CD4-positive, CD25-positive, alpha-beta regulatory T cell (primary cell): ENCODE measurements around the gene CCNL2. TPM values are rescaled to one million over a fixed set of nuclear protein-coding genes. Genes with fewer than 3 reads are reported as not detected.
A peak's percentile ranks its signal among the peaks of the same experiment; 100 is the strongest.

ENCODE experiments used
- ATAC-seq, 2 donors: fragments of 150-1000 bp; cut with Tn5 transposase; one replicate each; pipeline ENCODE4 v1.10.0; 2021; ENCODE audit warnings: low read depth in 2 of 2, moderate number of reproducible peaks in 2 of 2, moderate library complexity in 1 of 2
- DNase-seq, 3 donors: peaks; one replicate each; pipeline versions ENCODE4 v3.0.0 to v3.0.0-alpha.2; 2012 to 2022; ENCODE audit warnings: mixed read lengths in 1 of 3
- H3K27ac ChIP-seq: one replicate; pipeline ENCODE4 v1.7.0; 2013; ENCODE audit warnings: mild to moderate bottlenecking, low read length; ENCODE audit not compliant: insufficient read depth, poor library complexity, severe bottlenecking
- H3K27me3 ChIP-seq: one replicate; pipeline ENCODE4 v1.7.0; 2013; ENCODE audit warnings: low read length; ENCODE audit not compliant: control insufficient read depth, insufficient read depth
- H3K36me3 ChIP-seq: one replicate; pipeline ENCODE4 v1.7.0; 2013; ENCODE audit warnings: mild to moderate bottlenecking, low read length, moderate library complexity; ENCODE audit not compliant: control insufficient read depth, insufficient read depth
- H3K4me1 ChIP-seq: 2 replicates; pipeline ENCODE4 v1.7.0; 2013; ENCODE audit warnings: mild to moderate bottlenecking, low read length; ENCODE audit not compliant: insufficient read depth, control insufficient read depth, poor library complexity, severe bottlenecking
- H3K4me3 ChIP-seq: one replicate; pipeline ENCODE4 v1.7.0; 2013; ENCODE audit warnings: low read depth, mild to moderate bottlenecking, low read length, moderate library complexity
- H3K9me3 ChIP-seq, 2 experiments: 1 replicate in 1 of 2; 2 replicates in 1 of 2; pipeline ENCODE4 v1.7.0; 2013; ENCODE audit warnings: low read length in 2 of 2, mild to moderate bottlenecking in 1 of 2, moderate library complexity in 1 of 2; ENCODE audit not compliant: control insufficient read depth in 2 of 2
- H3K27ac Mint-ChIP-seq, 3 donors: one replicate each; pipeline ENCODE4 v1.8.0; 2020 to 2022; ENCODE audit warnings: mild to moderate bottlenecking in 3 of 3, mixed read lengths in 3 of 3, moderate library complexity in 2 of 3
- H3K27me3 Mint-ChIP-seq: one replicate; pipeline ENCODE4 v1.8.0; 2022; ENCODE audit warnings: mild to moderate bottlenecking, mixed read lengths
- H3K36me3 Mint-ChIP-seq: one replicate; pipeline ENCODE4 v1.8.0; 2020; ENCODE audit warnings: mixed read lengths
- H3K4me1 Mint-ChIP-seq, 4 donors: one replicate each; pipeline ENCODE4 v1.8.0; 2020 to 2022; ENCODE audit warnings: mixed read lengths in 4 of 4, mild to moderate bottlenecking in 1 of 4
- H3K4me3 Mint-ChIP-seq, 4 donors: one replicate each; pipeline ENCODE4 v1.8.0; 2020 to 2022; ENCODE audit warnings: mild to moderate bottlenecking in 4 of 4, mixed read lengths in 4 of 4, moderate library complexity in 3 of 4
- H3K9me3 Mint-ChIP-seq, 7 donors: one replicate each; pipeline ENCODE4 v1.8.0; 2020 to 2022; ENCODE audit warnings: mixed read lengths in 7 of 7, mild to moderate bottlenecking in 3 of 7, moderate library complexity in 2 of 7
- polyA plus RNA-seq, 4 donors: library from polyadenylated mRNA; unstranded; fragments of 300-500 nt; fragmentation: Illumina TruSeq; gene quantifications; one replicate each; pipeline ENCODE4 v1.2.3, GENCODE V29; 2021
- total RNA-seq: library from RNA; stranded (reverse); gene quantifications from one replicate; pipeline ENCODE4 v1.2.3, GENCODE V29; 2022

Gene CCNL2
- total and polyA plus RNA-seq, 5 donors from 2014 or later = 17.6 to 287 (median 21.6) TPM

DNA sequence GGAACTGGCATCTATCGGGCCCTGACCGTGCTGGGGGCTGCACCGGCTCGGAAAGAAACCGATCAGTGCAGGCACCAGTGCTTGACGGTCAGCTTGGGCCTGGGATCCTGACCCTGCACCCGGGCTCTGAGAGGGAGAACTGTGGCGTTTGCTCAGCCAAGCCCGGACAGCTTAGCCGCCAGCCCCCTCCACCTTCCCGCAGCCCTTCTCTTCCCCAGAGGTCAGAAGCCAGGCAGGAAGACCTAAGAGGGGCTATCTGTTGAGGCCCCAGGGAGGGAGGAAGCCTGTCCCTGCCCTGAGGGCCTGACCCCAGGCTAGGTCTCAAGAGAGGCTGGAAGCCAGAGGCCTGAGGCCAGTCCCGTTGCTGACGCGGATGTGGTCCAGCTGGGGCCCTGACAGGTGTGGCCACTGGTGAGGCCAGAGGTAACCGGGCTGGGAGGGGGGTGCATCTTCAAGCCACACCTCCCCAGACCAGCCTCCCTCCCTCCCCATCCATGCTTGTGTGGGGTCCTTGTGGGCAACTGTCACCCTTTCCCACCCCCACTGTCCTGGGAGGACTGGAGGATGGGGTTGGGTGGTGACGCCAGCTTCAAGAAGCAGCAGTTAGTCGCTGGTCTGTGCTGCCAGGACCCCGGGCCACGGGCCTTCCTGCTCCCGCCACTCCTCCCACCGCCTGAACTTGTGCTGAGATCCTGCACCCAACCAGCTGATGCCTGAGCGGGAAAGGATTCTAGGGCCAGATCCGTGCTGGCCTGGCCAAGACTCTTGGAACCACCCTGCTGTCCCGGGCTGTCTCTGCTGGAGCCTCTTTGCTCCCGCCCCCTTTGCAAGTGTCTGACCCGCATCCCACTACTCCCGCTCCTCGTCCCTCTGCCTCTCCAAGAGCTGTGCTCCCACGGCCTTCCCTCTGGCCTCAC is 47.4 kb downstream of the CCNL2 start:
- H3K27me3 ChIP-seq = no peaks in the 10 kb centered on the region
- peaks cover 17% of the 10 kb centered on the region for H3K27me3 Mint-ChIP-seq
- H3K4me1 Mint-ChIP-seq = peaks cover 0 to 35% (median 2%) of the 10 kb centered on the region in 4 donors
- peak overlapping the region in 1 of 3 donors; percentile 92 for H3K27ac Mint-ChIP-seq
- peak overlapping the region; percentile 79 to 85 (median 84) for H3K4me3 Mint-ChIP-seq
- H3K4me3 ChIP-seq = no peak overlapping the region
- no peaks in the 10 kb centered on the region for H3K9me3 ChIP-seq
- ATAC-seq (no peak), DNase-seq (no peak)
- H3K9me3 Mint-ChIP-seq = no peaks in the 10 kb centered on the region
- H3K36me3 ChIP-seq = no peaks in the 10 kb centered on the region
- H3K36me3 Mint-ChIP-seq = no peaks in the 10 kb centered on the region
- H3K27ac ChIP-seq = no peak overlapping the region
- H3K4me1 ChIP-seq = peaks cover 37% of the 10 kb centered on the region

GRCh38 chr1:1349256-1350012 is 49.7 kb downstream of the CCNL2 start, which contains the start of gene DVL1:
Gene DVL1 (minus strand): TSS chr1:1349418. CDS start chr1:1349065, 353 bp downstream.
- Mint-ChIP-seq H3K27me3 (peaks cover 17% of the 10 kb centered on the region), H3K36me3 (no peaks in the 10 kb centered on the region), H3K4me1 (peaks cover 0 to 37% (median 3%) of the 10 kb centered on the region in 4 donors), H3K4me3 (peak within 1 kb of the TSS; percentile 76 to 80 (median 78)), H3K27ac (peak within 1 kb of the TSS in 2 of 3 donors; percentile 14 to 55), H3K9me3 (no peaks in the 10 kb centered on the region)
- ATAC-seq = peak; percentile 77 to 78
- Histone ChIP-seq H3K27me3 (no peaks in the 10 kb centered on the region), H3K4me1 (peaks cover 29% of the 10 kb centered on the region), H3K4me3 (no peak within 1 kb of the TSS), H3K9me3 (no peaks in the 10 kb centered on the region), H3K36me3 (no peaks in the 10 kb centered on the region), H3K27ac (peak within 1 kb of the TSS; percentile 69)
- DNase-seq = peak; percentile 61 to 75 (median 66)

DNA sequence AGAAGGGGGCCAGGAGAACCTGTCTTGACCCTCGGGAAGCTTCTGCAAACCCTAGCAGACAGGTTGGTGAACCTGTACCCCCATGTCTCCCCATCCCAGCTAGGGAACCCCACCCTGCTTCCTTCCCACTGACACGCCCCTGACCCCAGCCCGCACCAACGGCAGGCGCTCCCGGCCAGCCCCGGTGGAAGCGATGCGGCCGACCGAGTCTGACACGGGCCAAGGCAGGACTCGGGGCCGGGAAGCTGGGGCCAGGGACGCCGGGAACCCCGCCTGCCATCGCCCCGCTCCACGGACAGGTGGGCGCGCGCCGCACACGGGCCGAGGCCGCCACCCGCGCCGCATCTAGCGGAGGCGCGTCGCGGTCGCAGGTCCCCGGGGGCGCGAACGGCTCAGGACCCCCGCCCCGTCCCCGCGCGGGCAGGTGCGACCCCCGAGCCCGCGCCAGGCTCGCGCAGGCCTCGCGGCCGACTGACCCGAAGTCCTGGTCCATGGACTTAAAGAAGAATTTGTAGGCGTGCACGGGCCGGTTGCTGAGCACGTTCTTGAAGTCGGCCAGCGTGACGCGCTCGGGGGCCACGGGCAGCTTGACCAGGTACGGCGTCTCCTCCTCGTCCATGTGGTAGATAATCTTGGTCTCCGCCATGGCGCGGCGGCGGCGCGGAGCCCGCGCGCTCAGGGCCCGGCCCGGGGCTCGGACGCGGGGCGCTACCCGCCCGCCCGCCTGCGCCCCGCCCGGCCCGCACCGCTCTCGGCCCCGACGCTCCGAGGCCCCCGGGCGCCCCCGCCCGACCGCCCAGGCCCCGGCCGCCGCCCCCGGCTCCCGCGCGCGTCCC is 50.5 kb downstream of the CCNL2 start:
- Histone ChIP-seq H3K27me3 (no peaks in the 10 kb centered on the region), H3K4me1 (peaks cover 21% of the 10 kb centered on the region), H3K9me3 (no peaks in the 10 kb centered on the region), H3K4me3 (no peak overlapping the region), H3K27ac (no peak overlapping the region), H3K36me3 (no peaks in the 10 kb centered on the region)
- H3K27me3 Mint-ChIP-seq = peaks cover 17% of the 10 kb centered on the region
- peak overlapping the region; percentile 76 to 80 (median 78) for H3K4me3 Mint-ChIP-seq
- peaks cover 0 to 32% (median 3%) of the 10 kb centered on the region in 4 donors for H3K4me1 Mint-ChIP-seq
- H3K27ac Mint-ChIP-seq = peak overlapping the region in 2 of 3 donors; percentile 14 to 55
- H3K36me3 Mint-ChIP-seq = no peaks in the 10 kb centered on the region
- H3K9me3 Mint-ChIP-seq = no peaks in the 10 kb centered on the region
- ATAC-seq = peak; percentile 21 to 23
- DNase-seq = no peak

DNA sequence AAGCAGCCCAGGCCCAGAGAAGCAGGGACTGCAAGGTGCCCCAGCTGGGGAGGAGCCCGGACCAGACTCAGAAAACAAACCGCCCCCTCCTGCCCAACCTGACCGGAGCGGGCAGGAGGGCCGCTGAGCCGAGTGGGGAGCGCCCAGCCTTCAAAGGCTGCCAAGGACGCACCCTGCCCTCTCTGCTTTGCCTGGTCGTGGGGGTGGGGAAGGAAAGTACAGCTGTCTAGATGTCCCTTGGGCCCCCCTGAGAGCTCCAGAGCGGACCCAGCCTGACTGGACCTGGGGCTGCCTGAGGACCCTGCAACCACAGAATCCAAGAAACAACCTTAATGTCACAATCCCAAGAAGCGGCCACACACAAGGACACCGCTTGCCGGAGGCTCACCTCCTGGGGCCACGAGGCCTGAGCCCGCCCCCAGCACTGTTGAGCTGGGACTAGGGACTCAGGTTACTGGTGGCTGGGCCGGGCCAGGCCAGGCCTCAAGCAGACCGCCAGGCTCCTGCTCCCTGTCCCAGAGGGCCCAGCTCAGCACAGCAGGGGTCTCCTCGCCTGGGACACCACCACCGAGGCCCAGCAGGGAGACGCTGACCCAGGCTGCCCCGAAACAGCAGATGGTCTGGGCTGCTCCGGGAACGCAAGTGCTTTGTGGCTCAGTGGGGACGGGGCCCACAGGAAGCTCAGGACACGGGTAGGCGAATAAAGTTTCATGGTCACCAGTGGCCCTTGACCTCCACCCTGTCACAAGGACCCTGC is 51.3 kb downstream of the CCNL2 start:
- peak overlapping the region; percentile 76 to 80 (median 78) for H3K4me3 Mint-ChIP-seq
- Histone ChIP-seq H3K27ac (no peak overlapping the region), H3K4me3 (no peak overlapping the region), H3K4me1 (peaks cover 20% of the 10 kb centered on the region), H3K9me3 (no peaks in the 10 kb centered on the region), H3K27me3 (no peaks in the 10 kb centered on the region), H3K36me3 (no peaks in the 10 kb centered on the region)
- H3K27me3 Mint-ChIP-seq = peaks cover 15% of the 10 kb centered on the region
- no peak for ATAC-seq
- H3K27ac Mint-ChIP-seq = peak overlapping the region in 1 of 3 donors; percentile 65
- peaks cover 0 to 27% (median 3%) of the 10 kb centered on the region in 4 donors for H3K4me1 Mint-ChIP-seq
- H3K9me3 Mint-ChIP-seq = no peaks in the 10 kb centered on the region
- H3K36me3 Mint-ChIP-seq = no peaks in the 10 kb centered on the region
- no peak for DNase-seq

GRCh38 chr1:1347026-1347595 is 52.0 kb downstream of the CCNL2 start:
- Mint-ChIP-seq H3K4me3 (peak overlapping the region; percentile 73 to 80 (median 77)), H3K4me1 (peaks cover 0 to 20% (median 3%) of the 10 kb centered on the region in 4 donors), H3K9me3 (no peaks in the 10 kb centered on the region), H3K27ac (peak overlapping the region in 2 of 3 donors; percentile 60 to 65), H3K27me3 (peaks cover 8% of the 10 kb centered on the region), H3K36me3 (no peaks in the 10 kb centered on the region)
- ATAC-seq (no peak), DNase-seq (no peak)
- peaks cover 20% of the 10 kb centered on the region for H3K4me1 ChIP-seq
- H3K27me3 ChIP-seq = no peaks in the 10 kb centered on the region
- no peaks in the 10 kb centered on the region for H3K9me3 ChIP-seq
- H3K4me3 ChIP-seq = no peak overlapping the region
- no peak overlapping the region for H3K27ac ChIP-seq
- no peaks in the 10 kb centered on the region for H3K36me3 ChIP-seq

DNA sequence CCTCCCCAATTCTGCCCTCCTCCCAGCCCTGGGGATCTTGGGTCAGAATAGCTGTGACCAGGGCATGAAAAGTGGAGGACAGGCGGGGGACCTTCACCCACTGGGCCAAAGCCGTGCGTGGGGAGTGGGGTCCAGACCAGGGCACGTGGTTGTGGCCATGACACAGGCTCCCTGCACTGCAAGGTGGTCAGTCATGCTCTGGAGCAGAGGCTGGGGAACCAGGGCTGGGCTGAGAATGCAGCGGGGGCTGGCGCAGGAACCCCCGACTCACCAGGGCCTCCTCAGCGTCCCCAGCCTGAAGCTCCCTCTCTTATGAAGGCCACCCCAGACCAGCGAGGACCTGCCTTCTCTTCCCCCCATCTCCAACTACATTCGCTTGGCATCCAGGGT is 52.6 kb downstream of the CCNL2 start:
- H3K4me3 Mint-ChIP-seq = peak overlapping the region in 3 of 4 donors; percentile 73 to 76 (median 76)

More for the DNA sequence above, 52.6 kb downstream of the CCNL2 start:
- peaks cover 2% of the 10 kb centered on the region for H3K27me3 Mint-ChIP-seq
- no peaks in the 10 kb centered on the region for H3K27me3 ChIP-seq
- H3K36me3 Mint-ChIP-seq = no peaks in the 10 kb centered on the region
- H3K27ac Mint-ChIP-seq = peak overlapping the region in 1 of 3 donors; percentile 62
- no peak for ATAC-seq
- H3K9me3 Mint-ChIP-seq = no peaks in the 10 kb centered on the region
- no peak overlapping the region for H3K4me3 ChIP-seq
- no peak overlapping the region for H3K27ac ChIP-seq
- peaks cover 0 to 18% (median 3%) of the 10 kb centered on the region in 4 donors for H3K4me1 Mint-ChIP-seq
- peaks cover 20% of the 10 kb centered on the region for H3K4me1 ChIP-seq
- no peaks in the 10 kb centered on the region for H3K9me3 ChIP-seq
- no peak for DNase-seq
- no peaks in the 10 kb centered on the region for H3K36me3 ChIP-seq
